ENCODE measurements around the gene HILPDA. TPM values are rescaled to one million over a fixed set of nuclear protein-coding genes. Genes with fewer than 3 reads are reported as not detected.

Gene HILPDA
- total RNA-seq, 2 experiments from 2014 or later = 227 to 309 TPM

Other genes with a start within 250 kb of the HILPDA start
- gene LEP, start 214.6 kb upstream of the HILPDA start, total RNA-seq = not detected
- 10 to 100 TPM; 55.0 to 55.2 TPM for gene RBM28, start 112.0 kb upstream of the HILPDA start, total RNA-seq
- gene PRRT4, start 94.2 kb upstream of the HILPDA start, total RNA-seq = under 1 TPM; 0.23 to 0.39 TPM
- gene IMPDH1, start 45.9 kb upstream of the HILPDA start, total RNA-seq = 10 to 100 TPM; 59.0 to 60.7 TPM
- 10 to 100 TPM; 36.1 to 40.3 TPM for gene METTL2B, start 20.9 kb downstream of the HILPDA start, total RNA-seq
- gene GARIN1A, start 216.4 kb downstream of the HILPDA start, total RNA-seq = under 1 TPM; 0.07 TPM

Data from activated CD4-positive, alpha-beta T cell treated with anti-CD3 and anti-CD28 coated beads for 36 hours (primary cell).